ENCODE measurements around the gene RNF19B.

The RNF19B gene

DNA sequence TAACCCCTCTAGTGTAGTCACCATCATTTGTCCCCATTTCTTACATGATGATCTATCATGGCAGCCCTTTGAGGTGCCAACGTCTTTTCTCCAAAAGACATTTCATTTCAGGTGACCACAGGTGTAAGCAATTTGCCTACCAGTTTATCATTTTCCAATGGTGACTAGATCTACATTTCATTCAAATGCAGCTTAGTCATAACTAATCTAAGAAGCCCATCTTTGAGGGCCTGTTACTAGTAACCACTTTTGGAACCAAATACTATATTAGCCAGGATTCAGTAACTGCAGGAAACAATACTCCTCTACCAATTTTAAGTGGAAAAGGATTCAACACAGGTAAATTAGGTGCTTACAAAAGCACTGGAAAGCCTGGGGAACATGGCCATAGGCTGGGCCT is 32.8 kb downstream of the RNF19B start:
- no peak for TF ChIP-seq CTCF (IDR thresholded peaks at IDR 0.05)

DNA sequence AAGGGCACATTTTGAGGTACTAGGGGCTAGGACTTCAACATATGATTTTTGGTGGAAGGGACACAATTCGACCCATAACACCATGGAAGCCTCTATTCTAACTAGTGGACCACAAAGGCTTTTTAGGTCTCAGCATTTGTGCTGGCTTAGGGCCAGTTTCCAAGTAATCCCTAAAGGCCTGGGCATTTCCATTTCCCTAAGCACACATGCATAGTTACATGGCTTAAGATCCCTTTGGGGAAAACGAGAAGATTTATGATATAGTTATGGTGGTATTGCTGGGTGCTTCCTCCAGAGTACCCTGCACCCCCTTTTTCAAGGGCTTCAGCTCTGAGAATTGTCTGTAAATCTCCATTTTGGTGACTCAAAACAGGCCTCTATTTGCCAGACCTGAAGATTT is 35.2 kb downstream of the RNF19B start:
- no peak for TF ChIP-seq CTCF (IDR thresholded peaks at IDR 0.05)

DNA sequence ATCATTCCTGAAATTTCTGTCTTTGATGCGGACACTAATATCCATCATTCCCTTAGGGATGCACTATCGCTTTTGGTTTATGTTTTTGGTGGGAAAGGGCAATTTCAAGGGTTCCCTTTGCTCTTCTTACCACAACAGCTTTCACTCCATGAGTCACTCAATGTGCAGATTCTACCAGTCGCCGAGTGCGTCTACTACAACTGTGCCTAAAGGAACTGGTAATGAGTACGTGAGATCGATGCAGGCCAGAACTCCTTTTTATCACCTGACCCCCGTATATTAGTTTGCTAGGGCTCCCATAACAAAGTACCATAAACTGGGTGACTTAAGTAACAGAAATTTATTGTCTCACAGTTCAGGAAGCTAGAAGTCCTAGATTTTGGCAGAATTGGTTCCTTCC is 35.9 kb downstream of the RNF19B start:
- no peak for TF ChIP-seq CTCF (IDR thresholded peaks at IDR 0.05)

- TF ChIP-seq CTCF (IDR thresholded peaks at IDR 0.05) = no peak
Observed at GRCh38 chr1:32928285-32928684, 36.3 kb downstream of the RNF19B start.

DNA sequence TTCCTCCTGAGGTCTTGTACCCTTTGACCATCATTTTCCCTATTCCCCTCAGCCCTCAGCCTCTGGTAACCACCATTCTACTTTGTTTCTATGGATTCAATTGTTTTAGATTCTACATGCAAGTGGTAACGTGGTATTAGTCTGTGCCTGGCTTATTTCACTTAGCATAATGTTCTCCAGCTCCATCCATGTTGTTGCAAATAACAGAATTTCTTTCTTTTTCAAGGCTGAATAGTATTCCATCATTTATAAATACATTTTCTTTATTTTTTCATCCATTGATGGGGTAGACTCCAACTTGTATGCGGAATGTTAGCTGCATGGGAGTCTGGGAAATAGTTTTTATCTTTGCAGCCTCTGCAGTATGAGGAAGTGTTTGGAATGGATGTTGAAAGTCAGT is 37.2 kb downstream of the RNF19B start:
- no peak for TF ChIP-seq CTCF (IDR thresholded peaks at IDR 0.05)

- TF ChIP-seq CTCF (IDR thresholded peaks at IDR 0.05) = no peak
Observed at GRCh38 chr1:32926562-32926961, 38.0 kb downstream of the RNF19B start.

DNA sequence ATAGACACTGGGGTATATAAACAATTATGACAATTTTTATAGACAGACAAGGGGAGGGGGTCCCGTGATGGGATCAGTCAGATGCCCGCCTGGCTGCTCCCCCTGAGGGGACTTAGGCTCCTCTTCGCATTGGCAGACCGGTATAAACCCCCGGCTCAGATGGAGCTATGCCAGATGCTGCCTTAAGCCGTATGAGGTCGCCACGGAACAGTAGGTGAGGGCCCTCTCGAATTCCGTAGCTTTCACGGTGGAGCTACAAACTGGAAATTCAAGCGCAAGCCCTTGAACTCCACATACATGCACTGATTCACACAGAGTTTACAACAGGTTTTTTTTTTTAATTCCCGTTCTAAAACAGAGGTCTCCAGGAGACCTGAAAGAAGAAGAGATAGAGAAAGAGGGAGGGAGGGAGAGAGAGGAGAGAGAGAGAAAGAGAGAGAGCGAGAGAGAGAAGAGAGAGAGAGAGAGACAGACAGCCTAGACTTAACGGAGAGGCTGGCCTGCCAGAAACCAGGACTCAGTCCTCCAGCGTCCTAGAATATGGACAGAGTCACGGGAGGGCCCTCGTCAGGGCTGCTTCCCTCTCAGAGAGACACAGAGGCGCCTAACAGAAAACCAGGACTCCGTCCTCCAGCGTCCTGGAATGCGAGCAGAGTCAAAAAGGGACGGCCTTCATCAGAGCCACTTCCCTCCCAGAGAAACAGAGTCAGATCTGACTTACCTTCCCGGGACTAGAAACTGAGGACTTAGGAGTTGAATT is 39.0 kb downstream of the RNF19B start:
- TF ChIP-seq CTCF (IDR thresholded peaks at IDR 0.05) = no peak

- no peak for TF ChIP-seq CTCF (IDR thresholded peaks at IDR 0.05)
Observed at GRCh38 chr1:32924881-32925344, 39.7 kb downstream of the RNF19B start.
